K562 (cell line): Measurements from ENCODE around the gene BLZF1. TPM values are rescaled to one million over a fixed set of nuclear protein-coding genes. Genes with fewer than 3 reads are reported as not detected.

Experiments
- ATAC-seq: fragments of 200-7000 bp; cut with Tn5 transposase; 3 replicates; pipeline ENCODE4 v1.9.1; 2020; ENCODE audit warnings: moderate library complexity
- BruUV-seq: library from RNA; stranded (reverse); fragments of 400-500 nt; replicated peaks from 2 replicates; lab custom pipeline; 2021; lab: Mats Ljungman, UMichigan
- CTCF ChIA-PET: fragments of 300-600 bp; formaldehyde crosslinking; extraction: SDS; loops from one replicate; lab custom pipeline; 2021; ENCODE audit warnings: low intra/inter-chr PET ratio; lab: Yijun Ruan, JAX
- POLR2A ChIA-PET: fragments of 300-600, 350-650 bp; sonication (Branson Sonifier 250); formaldehyde crosslinking; extraction: SDS; loops from one replicate; lab custom pipeline; 2021; ENCODE audit warnings: antibody characterized with exemption, inconsistent platforms; lab: Yijun Ruan, JAX
- DNase-seq, 4 experiments: peaks; one replicate each; pipeline versions ENCODE4 v3.0.0 to v3.0.0-alpha.2; 2011 to 2018; ENCODE audit warnings: low spot score in 3 of 4, mixed read lengths in 3 of 4; ENCODE audit errors: extremely low read depth in 1 of 4
- FAIRE-seq: peaks from 2 replicates; lab custom pipeline; 2011; peaks lifted over from hg19 to GRCh38; lab: Jason Lieb, UNC
- H2AFZ ChIP-seq: 2 replicates; pipeline ENCODE4 v1.6.0; 2011; ENCODE audit warnings: low read depth, low read length, control low read depth, inconsistent platforms
- H3K27ac ChIP-seq: fragments of 200-600 bp; 3 replicates; pipeline ENCODE4 v1.8.0; 2011; ENCODE audit warnings: low read depth, mild to moderate bottlenecking, control low read depth, inconsistent platforms, low read length, moderate library complexity, mixed read lengths; ENCODE audit errors: extremely low read depth
- H3K27me3 ChIP-seq, 2 experiments: fragments of 300-600 bp in 1 of 2; 2 replicates in 1 of 2; 3 replicates in 1 of 2; pipeline versions ENCODE4 v1.6.0 to v1.8.0; 2011; ENCODE audit warnings: inconsistent platforms in 2 of 2, low read length in 2 of 2, mild to moderate bottlenecking in 1 of 2, mixed read lengths in 1 of 2, moderate library complexity in 1 of 2; ENCODE audit not compliant: control insufficient read depth in 2 of 2, insufficient read depth in 2 of 2
- H3K36me3 ChIP-seq: fragments of 300-600 bp; 3 replicates; pipeline ENCODE4 v1.8.0; 2011; ENCODE audit warnings: mild to moderate bottlenecking, low read length, inconsistent platforms; ENCODE audit not compliant: control insufficient read depth, insufficient read depth
- H3K4me1 ChIP-seq, 2 experiments: fragments of 200-600 bp in 1 of 2; replicated peaks in 1 of 2; 2 replicates in 1 of 2; 3 replicates in 1 of 2; pipeline versions ENCODE4 v1.5.1 to v1.8.0; 2011; ENCODE audit warnings: inconsistent platforms in 2 of 2, low read length in 2 of 2, mild to moderate bottlenecking in 1 of 2, mixed read lengths in 1 of 2, moderate library complexity in 1 of 2; ENCODE audit not compliant: control insufficient read depth in 2 of 2, insufficient read depth in 2 of 2
- H3K4me2 ChIP-seq: 2 replicates; pipeline ENCODE4 v1.6.1; 2011; ENCODE audit warnings: low read length, control low read depth, inconsistent platforms, mixed read lengths; ENCODE audit not compliant: insufficient read depth
- H3K4me3 ChIP-seq: fragments of 200-600 bp; sonication (generic), shearing (Covaris generic); 2 replicates; pipeline ENCODE4 v1.5.1; 2016; ENCODE audit warnings: control low read depth, inconsistent platforms
- H3K79me2 ChIP-seq: fragments of 200-600 bp; 3 replicates; pipeline ENCODE4 v1.8.0; 2011; ENCODE audit warnings: low read length, inconsistent platforms; ENCODE audit not compliant: control insufficient read depth, insufficient read depth
- H3K9ac ChIP-seq, 2 experiments: 2 replicates each; pipeline versions ENCODE4 v1.6.0 to v1.6.1; 2011; ENCODE audit warnings: low read depth in 2 of 2, low read length in 2 of 2, control low read depth in 1 of 2, inconsistent platforms in 1 of 2, mild to moderate bottlenecking in 1 of 2, mixed read lengths in 1 of 2; ENCODE audit not compliant: insufficient read depth in 1 of 2
- H3K9me1 ChIP-seq: one replicate; pipeline ENCODE4 v1.6.0; 2011; ENCODE audit warnings: inconsistent platforms, mild to moderate bottlenecking, low read length, moderate library complexity; ENCODE audit not compliant: control insufficient read depth, insufficient read depth
- H3K9me3 ChIP-seq: replicated peaks from 2 replicates; pipeline ENCODE4 v1.5.1; 2011; ENCODE audit warnings: low read depth, low read length, inconsistent platforms; ENCODE audit not compliant: control insufficient read depth, insufficient read depth
- H4K20me1 ChIP-seq: replicated peaks from 2 replicates; pipeline ENCODE4 v1.6.1; 2011; ENCODE audit warnings: low read length, inconsistent platforms, mixed read lengths; ENCODE audit not compliant: control insufficient read depth, insufficient read depth
- ASH1L ChIP-seq: fragments of 450-650 bp; IDR thresholded peaks from 2 replicates; pipeline ENCODE4 v1.6.1; 2018; ENCODE audit warnings: borderline replicate concordance, mild to moderate bottlenecking, low read depth; ENCODE audit not compliant: partially characterized antibody
- BCLAF1 ChIP-seq, 2 experiments: fragments of 450-650 bp in 1 of 2; IDR thresholded peaks; 2 replicates each; pipeline ENCODE4 v1.6.1; 2011 to 2017; ENCODE audit warnings: low read depth in 2 of 2, antibody characterized with exemption in 1 of 2, borderline replicate concordance in 1 of 2, low read length in 1 of 2, mild to moderate bottlenecking in 1 of 2, mixed read lengths in 1 of 2; ENCODE audit not compliant: control insufficient read depth in 1 of 2
- CHAMP1 ChIP-seq: fragments of 450-650 bp; IDR thresholded peaks from 2 replicates; pipeline ENCODE4 v1.6.1; 2016; ENCODE audit warnings: mild to moderate bottlenecking
- MLLT1 ChIP-seq, 2 experiments: fragments of 450-650 bp; IDR thresholded peaks; 2 replicates each; pipeline ENCODE4 v1.6.1; 2016
- NRF1 ChIP-seq, 2 experiments: fragments of 450-650 bp; IDR thresholded peaks in 1 of 2; conservative IDR thresholded peaks in 1 of 2; 2 replicates each; pipeline ENCODE4 v1.6.1; 2014; ENCODE audit warnings: mild to moderate bottlenecking in 2 of 2
- PHTF2 ChIP-seq: fragments of 250-450 bp; sonication (Bioruptor Pico); IDR thresholded peaks from 2 replicates; pipeline ENCODE4 v1.5.0; 2021; ENCODE audit warnings: mild to moderate bottlenecking
- PPARD ChIP-seq: fragments of 250-450 bp; sonication (Bioruptor Pico); IDR thresholded peaks from 2 replicates; pipeline ENCODE4 v1.8.0; 2022; ENCODE audit warnings: inconsistent platforms, mild to moderate bottlenecking, moderate library complexity
- SMAD1 ChIP-seq: fragments of 150-350 bp; IDR thresholded peaks from 2 replicates; pipeline ENCODE4 v1.6.1; 2014; ENCODE audit warnings: low read length, low read depth; ENCODE audit not compliant: partially characterized antibody
- STAG1 ChIP-seq: sonication (generic); formaldehyde crosslinking; IDR thresholded peaks from 2 replicates; pipeline ENCODE4 v1.5.0; 2020; ENCODE audit warnings: missing genetic modification reagents, borderline replicate concordance
- YBX1 ChIP-seq: fragments of 450-650 bp; IDR thresholded peaks from 2 replicates; pipeline ENCODE4 v1.7.1; 2016; ENCODE audit warnings: mild to moderate bottlenecking
- ZNF324 ChIP-seq: fragments of 250-450 bp; sonication (Bioruptor Pico); IDR thresholded peaks from 2 replicates; pipeline ENCODE4 v1.4.0; 2020; ENCODE audit warnings: mild to moderate bottlenecking
- WGBS: fragments of 100-300 bp; shearing (Covaris generic); methylation state at CpG from one replicate; pipeline ENCODE4 v1.1.6; 2016; ENCODE audit warnings: low coverage, mixed read lengths; ENCODE audit not compliant: insufficient coverage; ENCODE audit errors: missing lambda C conversion rate; 5-methylcytosine and 5-hydroxymethylcytosine counted together
- in situ Hi-C: fragments of 300-500 bp; cut with MboI; formaldehyde crosslinking; loops from 4 replicates; pipeline ENCODE4 v1.15.0; 2018; ENCODE audit warnings: inconsistent platforms, mixed read lengths
- intact Hi-C: fragments of 100-400 bp; cut with micrococcal nuclease; formaldehyde crosslinking; loops from 2 replicates; pipeline ENCODE4 v1.14.2; 2022
- polyA plus RNA-seq, 8 experiments: library from polyadenylated mRNA; depleted of rRNA in 4 of 8; stranded (reverse) in 5 of 8; unstranded in 3 of 8; fragments of >200 nt; fragmentation: Nextera tagmentation in 2 of 8; fragmentation: Illumina TruSeq in 1 of 8; extraction: Ambion mirVana in 2 of 8; extraction: Trizol in 1 of 8; gene quantifications; 2 replicates each; pipeline versions ENCODE4 v1.2.1 to v1.2.3, GENCODE V29; 2011 to 2014; ENCODE audit warnings: inconsistent platforms in 1 of 8, missing spikeins in 1 of 8
- total RNA-seq, 7 experiments: library from RNA; depleted of rRNA in 6 of 7; stranded (reverse); fragments of >200 nt in 6 of 7; fragmentation: Illumina TruSeq in 2 of 7; extraction: Trizol in 2 of 7; gene quantifications; 2 replicates each; pipeline versions ENCODE4 v1.2.1 to v1.2.3, GENCODE V29; 2011 to 2021; ENCODE audit warnings: low replicate concordance in 1 of 7

The BLZF1 gene
- total and polyA plus RNA-seq, 9 of the 15 experiments (the other 6 are each of a cell fraction or from before 2014, with no cell fraction given), result 20.5 to 32.8 (median 25.3) TPM

- TF ChIP-seq CHAMP1, result 0 out of 2 replicates have a peak, but pooled peaks have one; percentile 48
- no peak for TF ChIP-seq MLLT1 (IDR thresholded peaks at IDR 0.05)
- no peak for TF ChIP-seq YBX1
- TF ChIP-seq PPARD (CRISPR knock-in tag), result no peak
These were observed 38.6 kb upstream of the BLZF1 start (continued) for GRCh38 chr1:169329383-169329782.

GRCh38 chr1:169330927-169331326 lies 37.1 kb upstream of the BLZF1 start:
- BruUV-seq, result no TSS peak
- WGBS, result 86% methylated on average over 2 of the region's 2 CpGs
- no peaks in the 10 kb centered on the region for H3K79me2 ChIP-seq
- ChIA-PET POLR2A (no interaction called here), CTCF (no interaction called here)
- H4K20me1 ChIP-seq, result no peaks in the 10 kb centered on the region
- FAIRE-seq, result no peak
- ATAC-seq, result no peak
- no peak for DNase-seq
- H3K4me2 ChIP-seq, result no peak overlapping the region
- peaks cover 0 to 25% of the 10 kb centered on the region in 2 experiments; a peak in 3 of 5 replicates for H3K4me1 ChIP-seq
- no peaks in the 10 kb centered on the region for H3K27me3 ChIP-seq
- H3K9me3 ChIP-seq, result peaks cover 8% of the 10 kb centered on the region
- no peaks in the 10 kb centered on the region for H3K9me1 ChIP-seq
- no peak overlapping the region for H3K4me3 ChIP-seq
- H3K9ac ChIP-seq, result no peak overlapping the region
- no peaks in the 10 kb centered on the region; the same call in 2 of the 3 replicates for H3K36me3 ChIP-seq
- H3K27ac ChIP-seq, result no peak overlapping the region
- intact Hi-C loops (no loop called here), in situ Hi-C loops (no loop called here)
- H2AFZ ChIP-seq, result no peak overlapping the region
- TF ChIP-seq STAG1 (CRISPR knock-in tag) (no peak), PHTF2 (no peak), ASH1L (no peak), BCLAF1 (IDR thresholded peaks at IDR 0.05; ENCODE audit: borderline replicate concordance in 1 of 2, control insufficient read depth in 1 of 2, low read depth in 2 of 2, low read length in 1 of 2) (no peak), NRF1 (conservative IDR thresholded peaks at IDR 0.05 in 1 of 2, IDR thresholded peaks at IDR 0.05 in 1 of 2) (no peak), SMAD1 (no peak), ZNF324 (CRISPR knock-in tag) (peak; percentile 92)
